ENCODE data around the gene TRPC4AP.

The TRPC4AP gene

GRCh38 chr20:34995696-34996095 lies 96.9 kb downstream of the TRPC4AP start:
- no peak for DNase-seq (ENCODE audit: extremely low read depth, insufficient read length)
- Histone ChIP-seq H3K4me3 (replicated peaks; ENCODE audit: low read depth, low read length) (no peak overlapping the region), H3K27me3 (replicated peaks; ENCODE audit: control insufficient read depth, insufficient read depth, low read length) (no peaks in the 10 kb centered on the region), H3K36me3 (ENCODE audit: control insufficient read depth, insufficient read depth, low read length) (peaks cover 34% of the 10 kb centered on the region)
- TF ChIP-seq CTCF (IDR thresholded peaks at IDR 0.05; ENCODE audit: insufficient read depth, low read length, poor library complexity, severe bottlenecking), result no peak

GRCh38 chr20:34995192-34995591 lies 97.4 kb downstream of the TRPC4AP start:
- no peak for TF ChIP-seq CTCF (IDR thresholded peaks at IDR 0.05; ENCODE audit: insufficient read depth, low read length, poor library complexity, severe bottlenecking)
- H3K36me3 ChIP-seq (ENCODE audit: control insufficient read depth, insufficient read depth, low read length), result peaks cover 31% of the 10 kb centered on the region
- H3K27me3 ChIP-seq (replicated peaks; ENCODE audit: control insufficient read depth, insufficient read depth, low read length), result no peaks in the 10 kb centered on the region
- DNase-seq (ENCODE audit: extremely low read depth, insufficient read length), result no peak
- H3K4me3 ChIP-seq (replicated peaks; ENCODE audit: low read depth, low read length), result no peak overlapping the region

- Histone ChIP-seq H3K4me3 (replicated peaks; ENCODE audit: low read depth, low read length) (no peak overlapping the region), H3K36me3 (ENCODE audit: control insufficient read depth, insufficient read depth, low read length) (peaks cover 30% of the 10 kb centered on the region), H3K27me3 (replicated peaks; ENCODE audit: control insufficient read depth, insufficient read depth, low read length) (no peaks in the 10 kb centered on the region)
- no peak for DNase-seq (ENCODE audit: extremely low read depth, insufficient read length)
- TF ChIP-seq CTCF (IDR thresholded peaks at IDR 0.05; ENCODE audit: insufficient read depth, low read length, poor library complexity, severe bottlenecking), result no peak
These were observed 98.0 kb downstream of the TRPC4AP start for GRCh38 chr20:34994509-34995131.

DNA sequence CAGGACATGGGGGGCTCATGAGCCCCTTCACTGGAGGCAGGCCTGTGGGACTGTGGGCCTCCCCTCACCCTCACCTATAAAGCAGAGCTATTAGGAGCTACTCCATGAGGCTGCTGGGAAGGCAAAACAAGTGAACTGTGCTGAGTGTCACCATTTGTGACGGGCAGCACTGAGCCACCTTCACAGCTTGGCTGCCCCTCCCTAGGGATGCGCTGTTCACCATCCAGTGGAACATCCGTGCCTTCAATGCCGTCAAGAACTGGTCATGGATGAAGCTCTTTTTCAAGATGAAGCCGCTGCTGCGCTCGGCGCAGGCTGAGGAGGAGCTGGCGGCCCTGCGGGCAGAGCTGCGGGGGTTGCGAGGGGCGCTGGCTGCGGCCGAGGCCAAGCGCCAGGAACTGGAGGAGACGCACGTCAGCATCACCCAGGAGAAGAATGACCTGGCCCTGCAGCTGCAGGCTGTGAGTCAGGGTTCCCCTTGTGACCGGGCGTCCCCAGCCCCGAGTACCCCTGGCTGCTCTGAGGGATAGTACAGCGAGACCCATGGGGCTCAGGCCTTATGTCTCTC lies 98.6 kb downstream of the TRPC4AP start:
- Histone ChIP-seq H3K4me3 (replicated peaks; ENCODE audit: low read depth, low read length) (no peak overlapping the region), H3K36me3 (ENCODE audit: control insufficient read depth, insufficient read depth, low read length) (peaks cover 26% of the 10 kb centered on the region), H3K27me3 (replicated peaks; ENCODE audit: control insufficient read depth, insufficient read depth, low read length) (no peaks in the 10 kb centered on the region)
- TF ChIP-seq CTCF (IDR thresholded peaks at IDR 0.05; ENCODE audit: insufficient read depth, low read length, poor library complexity, severe bottlenecking), result no peak
- no peak for DNase-seq (ENCODE audit: extremely low read depth, insufficient read length)

DNA sequence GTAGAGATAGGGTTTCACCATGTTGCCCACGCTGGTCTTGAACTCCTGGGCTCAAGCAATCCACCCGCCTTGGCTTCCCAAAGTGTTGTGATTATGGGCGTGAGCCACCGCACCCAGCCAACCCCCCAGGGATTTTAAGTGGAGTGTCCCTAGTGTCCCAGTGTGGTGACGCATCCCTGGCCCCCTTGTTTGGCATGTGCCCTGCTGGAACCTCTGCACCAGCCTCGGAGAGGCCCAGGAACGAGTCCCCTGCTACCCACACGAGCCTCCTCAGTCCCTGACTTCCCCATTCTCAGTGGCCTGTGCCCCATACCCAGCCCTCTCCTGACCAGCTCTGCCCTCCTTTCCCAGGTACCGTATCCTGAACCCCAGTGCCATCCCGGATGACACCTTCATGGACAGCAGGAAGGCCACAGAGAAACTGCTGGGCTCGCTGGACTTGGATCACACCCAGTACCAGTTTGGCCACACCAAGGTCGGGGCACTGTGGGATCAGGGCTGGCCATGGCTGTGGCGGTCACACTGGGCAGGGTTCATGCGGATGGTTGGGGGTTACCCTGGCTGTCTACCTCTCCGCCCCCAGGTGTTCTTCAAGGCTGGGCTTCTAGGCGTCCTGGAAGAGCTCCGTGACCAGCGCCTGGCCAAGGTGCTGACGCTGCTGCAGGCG lies 99.7 kb downstream of the TRPC4AP start:
- Histone ChIP-seq H3K4me3 (replicated peaks; ENCODE audit: low read depth, low read length) (no peak overlapping the region), H3K36me3 (ENCODE audit: control insufficient read depth, insufficient read depth, low read length) (peaks cover 18% of the 10 kb centered on the region)
- no peak for TF ChIP-seq CTCF (IDR thresholded peaks at IDR 0.05; ENCODE audit: insufficient read depth, low read length, poor library complexity, severe bottlenecking)

More for the DNA sequence above, 99.7 kb downstream of the TRPC4AP start:
- H3K27me3 ChIP-seq (replicated peaks; ENCODE audit: control insufficient read depth, insufficient read depth, low read length), result no peaks in the 10 kb centered on the region
- no peak for DNase-seq (ENCODE audit: extremely low read depth, insufficient read length)
